HG02981 (cell line): Measurements from ENCODE around the gene SLC26A11.
A peak's percentile ranks its signal among the peaks of the same experiment; 100 is the strongest.

Experiments used
- ATAC-seq: cut with Tn5 transposase; IDR thresholded peaks from one replicate; pipeline ENCODE4 v1.9.1; 2021; ENCODE audit warnings: mild to moderate bottlenecking, moderate library complexity; ENCODE audit not compliant: unreplicated experiment

The SLC26A11 gene

DNA sequence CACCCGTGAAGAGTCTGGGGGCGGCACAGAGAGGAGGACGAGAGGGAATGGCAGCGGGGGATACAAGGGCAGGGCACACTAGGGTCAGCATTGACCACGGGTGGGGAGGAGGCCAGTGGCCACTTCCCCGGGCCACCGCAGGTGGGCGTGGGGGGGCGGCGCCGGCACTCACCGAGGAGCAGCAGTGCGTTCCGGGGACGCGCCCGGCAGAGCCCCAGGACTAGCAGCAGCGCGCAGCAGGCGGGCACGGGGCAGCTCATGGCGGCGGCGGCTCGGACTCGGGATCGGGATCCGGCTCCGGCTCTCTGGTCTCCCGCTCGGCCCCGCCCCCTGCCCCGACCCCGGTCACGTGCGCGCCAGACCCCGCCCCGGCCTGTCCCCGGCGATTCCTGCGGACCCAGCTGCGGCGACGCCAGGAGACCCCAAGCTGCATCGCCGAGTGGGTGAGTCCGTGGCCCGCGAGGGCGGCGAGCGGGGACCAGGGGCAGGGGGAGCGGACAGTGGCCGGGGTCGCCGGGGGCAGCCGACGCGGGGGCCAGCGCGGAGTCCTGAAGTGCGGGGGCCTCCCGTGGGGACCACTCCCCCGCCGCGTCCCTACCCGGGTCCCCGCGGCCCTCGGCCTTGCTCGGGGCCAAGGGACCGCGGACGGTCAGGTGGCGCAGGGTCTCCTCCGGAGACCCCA lies at the start of gene SLC26A11, which contains the start of gene SGSH:
SLC26A11 (plus strand) TSS at position 374 of the 682 bp plus-strand sequence. CDS start 1,134 bp downstream, outside the sequence.
SGSH (minus strand) TSS at position 280 of the 682 bp plus-strand sequence; CDS start at position 260, 20 bp downstream.
- peak; percentile 27 for ATAC-seq

DNA sequence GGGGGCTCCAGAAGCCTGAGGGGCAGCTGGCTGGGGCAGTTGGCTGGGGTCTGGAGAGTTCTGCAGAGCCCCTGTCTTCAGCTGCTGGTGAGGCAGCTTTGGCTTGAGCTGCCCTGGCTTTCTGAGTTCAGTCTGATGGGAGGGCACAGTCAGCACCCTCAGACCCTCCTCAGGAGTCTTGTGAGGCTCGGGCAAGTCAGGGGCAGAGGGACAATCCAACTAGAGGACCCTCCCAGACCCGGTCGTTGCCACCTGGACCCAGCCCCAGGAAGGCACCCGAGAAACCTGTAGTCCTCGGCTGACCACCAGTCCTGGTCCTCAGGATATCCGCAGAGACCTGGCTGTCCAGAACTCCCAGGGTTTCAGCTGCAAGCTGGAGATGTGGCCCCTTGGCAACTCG lies 48.5 kb upstream of the SLC26A11 start:
- no peak for ATAC-seq

DNA sequence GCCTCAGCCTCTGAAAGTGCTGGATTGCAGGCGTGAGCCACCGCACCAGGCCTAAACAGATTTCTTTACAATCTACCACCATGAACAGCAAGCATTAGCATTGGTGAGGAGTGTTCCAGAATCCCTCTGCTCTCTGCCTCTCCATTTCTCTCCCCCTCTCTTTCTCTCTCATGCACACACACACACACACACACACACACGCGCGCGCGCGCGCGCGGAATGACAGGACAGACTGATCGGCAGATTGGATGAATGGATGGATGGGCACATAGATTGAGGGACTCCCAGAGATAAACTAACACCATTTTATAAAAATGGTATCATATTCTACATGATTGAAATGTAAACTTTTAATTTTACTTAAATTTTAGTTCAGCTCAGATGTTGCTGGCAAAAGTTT lies 47.1 kb upstream of the SLC26A11 start:
- ATAC-seq = no peak

DNA sequence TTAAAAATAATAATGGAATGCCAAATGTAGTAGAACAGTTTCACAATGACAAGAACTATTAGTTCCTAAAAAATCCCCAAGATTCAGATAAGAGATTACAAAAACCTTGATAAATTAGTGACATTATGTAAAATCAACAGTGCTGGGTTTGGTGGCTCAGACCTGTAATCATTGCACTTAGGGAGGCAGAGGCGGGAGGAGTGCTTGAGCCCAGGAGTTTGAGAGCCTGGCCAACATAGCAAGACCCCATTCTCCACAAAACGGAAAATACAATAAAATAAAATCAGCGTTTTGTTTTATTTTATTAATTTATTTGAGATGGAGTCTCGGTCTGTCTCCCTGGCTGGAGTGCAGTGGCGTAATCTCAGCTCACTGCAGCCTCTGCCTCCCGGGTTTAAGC lies 46.3 kb upstream of the SLC26A11 start:
- no peak for ATAC-seq

DNA sequence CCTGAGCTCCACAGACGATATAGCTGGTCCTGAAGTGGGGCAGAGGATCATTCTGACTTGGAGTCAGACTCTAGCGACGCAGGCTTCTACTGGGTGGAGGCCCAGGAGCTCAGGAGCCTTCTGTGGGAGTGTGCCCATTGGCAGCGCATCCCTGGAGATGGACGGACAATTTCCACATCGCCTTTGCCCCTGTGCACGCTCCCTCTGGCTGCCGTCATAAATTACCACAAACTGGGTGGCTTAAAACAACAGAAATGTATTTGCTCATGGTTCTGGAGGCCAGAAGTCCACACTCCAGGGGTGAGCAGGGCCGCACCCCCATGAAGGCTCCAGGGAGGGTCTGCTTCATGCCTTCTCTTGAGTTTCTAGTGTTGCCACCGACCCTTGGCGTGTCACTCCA lies 43.5 kb upstream of the SLC26A11 start:
- no peak for ATAC-seq

DNA sequence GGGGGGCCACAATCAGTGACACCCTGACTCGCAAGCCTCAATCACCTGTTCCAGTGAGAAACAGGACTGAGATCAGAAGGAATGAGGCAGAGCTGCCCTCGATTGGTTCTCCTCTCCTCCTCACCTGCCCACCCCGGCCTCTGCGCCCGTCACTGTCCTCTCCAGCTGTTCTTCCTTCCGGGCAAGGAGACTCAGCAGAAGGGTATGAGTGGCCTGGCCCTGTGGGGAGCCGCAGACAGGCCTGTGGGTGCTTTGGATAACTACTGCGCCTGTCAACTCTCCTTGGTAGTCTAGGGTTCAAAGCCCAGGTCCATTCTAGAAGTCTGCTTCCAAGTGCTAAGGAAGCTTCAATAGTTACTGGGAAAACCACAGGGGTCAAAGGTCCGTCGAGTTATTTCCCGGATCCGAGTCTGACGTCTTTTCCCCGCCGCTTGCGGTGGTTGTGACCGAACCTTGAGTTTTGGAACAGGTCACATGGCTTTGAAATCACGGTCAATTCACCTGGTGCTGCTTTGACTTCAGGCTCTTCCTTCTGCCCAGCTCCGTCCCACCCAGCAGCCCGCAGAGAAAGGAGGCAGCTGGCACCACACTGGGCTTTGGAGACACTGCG lies 42.1 kb upstream of the SLC26A11 start:
- ATAC-seq = no peak

DNA sequence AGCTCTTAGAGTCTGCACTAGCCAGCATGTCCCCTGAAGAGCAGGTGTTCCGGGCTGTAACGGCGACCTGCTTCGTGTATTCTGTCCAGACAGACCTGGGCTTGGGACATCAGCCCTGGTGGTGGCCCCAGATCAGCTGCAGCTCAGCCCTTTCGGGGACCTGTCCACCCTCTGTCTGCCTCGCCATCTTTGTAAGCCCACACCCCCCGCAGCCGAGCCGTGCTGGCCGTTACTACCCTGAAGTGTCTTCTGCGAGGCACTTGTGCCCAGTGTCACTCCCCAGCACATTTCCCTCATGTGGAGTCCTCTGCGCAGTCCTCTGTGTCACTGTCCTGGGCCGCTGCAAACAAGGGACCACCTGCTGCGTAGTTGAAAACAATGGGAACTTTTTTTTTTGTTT lies 40.0 kb upstream of the SLC26A11 start:
- no peak for ATAC-seq

DNA sequence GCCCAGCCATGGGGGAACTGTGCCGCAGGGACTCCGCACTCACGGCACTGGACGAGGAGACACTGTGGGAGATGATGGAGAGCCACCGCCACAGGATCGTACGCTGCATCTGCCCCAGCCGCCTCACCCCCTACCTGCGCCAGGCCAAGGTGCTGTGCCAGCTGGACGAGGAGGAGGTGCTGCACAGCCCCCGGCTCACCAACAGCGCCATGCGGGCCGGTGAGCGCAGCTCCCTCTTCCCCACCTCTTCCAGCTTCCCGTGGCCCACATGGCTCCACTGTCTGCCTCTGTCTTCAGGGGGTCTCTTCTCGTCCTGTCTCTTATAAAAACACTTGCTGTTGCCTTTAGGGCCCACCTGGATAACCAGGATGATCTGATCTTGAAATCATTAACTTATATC lies 38.8 kb upstream of the SLC26A11 start:
- no peak for ATAC-seq

DNA sequence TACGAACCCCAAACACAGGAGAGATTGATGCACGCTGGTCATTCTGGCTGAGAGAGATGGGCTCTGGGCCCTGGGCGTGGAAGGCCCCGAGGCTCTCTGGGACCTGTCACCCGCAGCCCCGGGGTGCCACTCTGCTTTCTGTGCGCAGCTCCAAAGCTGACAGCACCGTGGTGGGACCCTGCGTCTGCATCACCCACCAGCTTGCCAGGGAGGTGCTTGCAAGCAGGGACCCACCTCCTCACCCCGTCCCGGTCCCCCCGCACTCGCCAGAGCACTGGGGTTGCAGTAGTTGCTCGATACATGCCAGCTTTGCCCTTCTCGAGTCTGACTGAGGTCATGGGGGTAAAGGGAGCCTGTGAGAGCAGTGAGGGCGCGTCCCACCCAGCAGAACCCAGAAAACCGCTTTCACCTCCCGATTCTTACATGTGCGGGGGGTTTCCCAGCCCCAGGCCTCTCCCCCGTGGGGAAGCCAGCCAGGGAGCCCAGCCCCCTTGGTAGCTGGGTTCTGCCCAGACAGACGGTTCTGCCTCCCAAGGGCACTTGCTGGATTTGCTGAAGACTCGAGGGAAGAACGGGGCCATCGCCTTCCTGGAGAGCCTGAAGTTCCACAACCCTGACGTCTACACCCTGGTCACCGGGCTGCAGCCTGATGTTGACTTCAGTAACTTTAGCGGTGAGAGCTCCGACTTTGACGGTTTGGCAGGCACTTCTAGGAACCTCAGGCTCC lies 37.9 kb upstream of the SLC26A11 start:
- ATAC-seq = no peak

DNA sequence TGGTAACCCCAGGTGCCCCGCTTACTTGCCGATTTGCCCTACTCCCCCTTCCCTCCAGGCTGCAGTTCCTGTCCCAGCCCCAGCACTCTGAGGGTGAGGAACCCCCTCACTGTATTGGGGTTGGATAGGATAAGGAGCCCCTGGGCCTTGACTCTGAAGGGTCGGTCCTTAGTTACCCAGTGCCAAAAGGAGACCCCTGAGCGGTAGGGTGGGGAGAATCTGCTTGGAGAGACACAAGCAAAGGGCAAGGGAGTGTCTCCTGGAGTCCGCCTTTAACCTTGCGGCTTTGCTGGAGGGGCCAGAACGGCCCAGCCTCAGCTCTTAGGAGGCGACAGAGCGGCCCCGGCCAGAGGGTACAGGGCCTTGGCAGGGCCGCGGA lies 37.4 kb upstream of the SLC26A11 start:
- ATAC-seq = no peak

DNA sequence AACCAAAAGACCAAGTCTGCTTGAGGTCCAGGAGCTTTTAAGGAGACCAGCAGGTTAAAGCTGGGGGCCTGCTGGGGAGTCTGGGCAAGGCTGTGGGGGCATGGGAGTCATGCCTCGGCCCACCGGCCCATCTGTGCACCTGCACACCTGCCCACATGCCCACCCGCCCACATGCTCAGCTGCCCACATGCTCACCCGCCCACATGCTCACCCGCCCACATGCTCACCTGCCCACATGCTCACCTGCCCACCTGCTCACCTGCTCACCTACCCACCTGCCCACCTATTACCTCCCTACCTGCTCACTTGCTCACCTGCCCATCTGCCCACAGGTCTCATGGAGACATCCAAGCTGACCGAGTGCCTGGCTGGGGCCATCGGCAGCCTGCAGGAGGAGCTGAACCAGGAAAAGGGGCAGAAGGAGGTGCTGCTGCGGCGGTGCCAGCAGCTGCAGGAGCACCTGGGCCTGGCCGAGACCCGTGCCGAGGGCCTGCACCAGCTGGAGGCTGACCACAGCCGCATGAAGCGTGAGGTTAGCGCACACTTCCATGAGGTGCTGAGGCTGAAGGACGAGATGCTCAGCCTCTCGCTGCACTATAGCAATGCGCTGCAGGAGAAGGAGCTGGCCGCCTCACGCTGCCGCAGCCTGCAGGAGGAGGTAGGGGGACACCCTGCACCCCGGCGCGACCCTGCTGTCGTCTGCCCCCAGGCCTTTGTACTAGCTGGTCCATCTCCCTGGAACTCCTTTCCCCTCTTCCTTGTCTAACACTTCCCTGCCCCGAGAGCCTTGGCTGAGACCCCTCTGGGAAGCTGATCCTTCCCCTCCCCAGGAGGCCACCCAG lies 36.4 kb upstream of the SLC26A11 start:
- no peak for ATAC-seq

DNA sequence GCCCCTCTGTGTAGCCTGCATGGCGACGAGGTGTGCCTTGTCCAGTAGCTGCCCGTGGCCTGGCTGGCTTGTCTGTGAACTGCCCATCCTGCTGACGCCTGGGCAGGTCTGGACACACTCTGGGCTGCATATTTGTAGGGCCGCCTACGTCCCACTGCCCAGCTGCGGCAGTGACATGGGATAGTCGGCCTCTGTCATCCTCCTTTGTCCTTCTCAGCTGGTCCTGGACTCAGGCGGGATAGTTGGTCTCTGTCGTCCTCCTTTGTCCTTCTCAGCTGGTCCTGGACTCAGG lies 35.9 kb upstream of the SLC26A11 start:
- no peak for ATAC-seq

DNA sequence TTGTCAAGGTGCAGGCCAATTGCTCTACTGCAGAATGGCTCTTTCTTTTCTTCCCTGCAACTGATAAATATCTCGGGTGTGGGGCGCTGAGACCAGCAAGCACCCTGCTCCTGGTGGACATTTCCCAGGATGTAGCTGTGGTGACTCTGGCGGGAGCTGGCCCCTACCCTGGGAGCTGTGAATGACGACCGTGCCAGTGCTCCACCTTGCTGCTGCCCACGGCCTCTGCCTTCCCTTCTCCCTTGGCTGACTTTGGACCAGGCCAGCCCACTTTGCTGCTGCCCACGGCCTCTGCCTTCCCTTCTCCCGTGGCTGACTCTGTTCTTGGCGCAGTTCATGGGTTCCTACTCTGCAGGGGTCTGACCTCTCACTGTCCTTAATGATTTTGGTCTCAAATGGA lies 34.3 kb upstream of the SLC26A11 start:
- ATAC-seq = no peak

DNA sequence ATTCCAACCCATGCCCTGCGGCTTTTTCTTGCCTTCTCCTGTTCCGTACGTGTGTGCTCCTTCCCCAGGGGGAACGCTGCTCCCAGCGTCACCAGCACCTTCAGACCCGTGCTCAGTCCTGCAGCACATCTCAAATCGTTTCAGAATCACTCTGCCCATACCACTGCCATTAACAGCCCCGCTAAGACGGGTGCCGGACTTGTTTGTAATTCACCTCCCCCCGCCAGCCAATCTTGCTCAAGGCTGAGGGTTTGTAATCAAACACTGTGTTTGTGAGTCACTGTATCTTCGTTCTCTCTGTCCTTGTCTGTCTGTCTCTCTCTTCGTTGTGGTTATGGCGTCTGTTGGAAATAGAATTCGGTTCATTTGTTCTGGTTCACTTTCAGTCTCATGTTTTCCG lies 33.1 kb upstream of the SLC26A11 start:
- ATAC-seq = no peak

DNA sequence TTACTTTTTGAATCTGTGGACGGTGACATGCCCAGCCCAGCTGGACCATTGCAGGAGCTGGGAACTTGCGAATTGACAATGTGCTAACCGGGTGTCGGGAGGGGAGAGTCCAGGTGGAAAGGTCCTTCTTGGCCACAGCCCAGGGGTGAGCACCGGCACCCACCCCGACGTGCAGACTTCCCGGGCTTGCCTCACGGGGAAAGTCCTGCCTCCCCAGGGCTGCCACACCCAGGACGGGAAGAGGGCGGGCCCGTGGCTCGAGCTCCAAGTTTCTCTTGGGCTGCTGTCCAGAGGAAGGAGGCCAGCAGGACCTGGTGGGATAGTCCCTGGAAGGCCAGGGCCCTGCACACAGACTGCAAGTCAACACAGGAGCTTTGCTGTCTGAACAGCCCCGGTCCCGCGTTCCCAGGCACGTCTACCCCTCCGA lies 32.7 kb upstream of the SLC26A11 start:
- ATAC-seq = no peak

DNA sequence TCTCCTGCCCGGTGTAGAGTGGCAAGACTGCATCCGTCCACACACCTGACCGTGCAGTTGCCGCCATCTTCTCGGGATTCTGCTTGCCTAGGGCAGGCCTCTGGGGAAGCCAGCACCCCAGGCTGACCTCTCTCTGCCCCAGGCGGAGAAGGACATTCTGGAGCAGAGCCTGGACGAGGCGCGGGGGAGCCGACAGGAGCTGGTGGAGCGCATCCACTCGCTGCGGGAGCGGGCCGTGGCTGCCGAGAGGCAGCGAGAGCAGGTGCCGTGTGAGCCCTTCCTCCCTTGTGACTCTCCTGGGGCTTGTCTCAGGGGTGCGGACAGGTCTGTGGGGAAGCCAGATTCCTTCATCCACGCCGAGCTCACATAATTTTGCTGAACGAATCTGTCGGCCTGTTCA lies 30.6 kb upstream of the SLC26A11 start:
- ATAC-seq = no peak

DNA sequence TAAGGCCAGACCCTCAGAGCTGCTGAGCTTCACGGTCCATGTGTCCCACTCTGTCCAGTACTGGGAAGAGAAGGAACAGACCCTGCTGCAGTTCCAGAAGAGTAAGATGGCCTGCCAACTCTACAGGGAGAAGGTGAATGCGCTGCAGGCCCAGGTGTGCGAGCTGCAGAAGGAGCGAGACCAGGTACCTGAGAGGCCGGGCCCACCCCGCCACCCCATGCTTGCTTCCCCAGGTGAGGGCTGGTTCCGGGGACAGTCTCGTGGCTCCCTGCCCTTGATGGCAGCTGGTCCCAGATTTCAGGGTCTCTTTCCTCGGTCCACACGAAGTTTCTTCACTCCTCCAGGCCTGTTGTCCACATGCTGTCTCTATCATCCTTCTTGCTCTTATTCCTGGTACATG lies 29.5 kb upstream of the SLC26A11 start:
- no peak for ATAC-seq

DNA sequence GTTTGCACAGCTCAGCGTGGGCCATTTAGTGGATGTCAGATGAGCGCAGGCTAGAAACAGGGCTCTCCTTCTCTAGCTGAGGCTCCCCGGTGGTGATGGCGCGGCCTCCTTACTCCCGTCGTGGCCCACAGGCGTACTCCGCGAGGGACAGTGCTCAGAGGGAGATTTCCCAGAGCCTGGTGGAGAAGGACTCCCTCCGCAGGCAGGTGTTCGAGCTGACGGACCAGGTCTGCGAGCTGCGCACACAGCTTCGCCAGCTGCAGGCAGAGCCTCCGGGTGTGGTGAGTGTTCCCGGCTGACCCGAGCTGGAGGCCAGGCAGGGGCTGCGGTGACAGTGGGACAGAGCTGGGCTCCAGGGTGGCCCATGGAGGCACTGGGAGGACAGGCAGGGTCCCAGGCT lies 29.0 kb upstream of the SLC26A11 start:
- no peak for ATAC-seq

DNA sequence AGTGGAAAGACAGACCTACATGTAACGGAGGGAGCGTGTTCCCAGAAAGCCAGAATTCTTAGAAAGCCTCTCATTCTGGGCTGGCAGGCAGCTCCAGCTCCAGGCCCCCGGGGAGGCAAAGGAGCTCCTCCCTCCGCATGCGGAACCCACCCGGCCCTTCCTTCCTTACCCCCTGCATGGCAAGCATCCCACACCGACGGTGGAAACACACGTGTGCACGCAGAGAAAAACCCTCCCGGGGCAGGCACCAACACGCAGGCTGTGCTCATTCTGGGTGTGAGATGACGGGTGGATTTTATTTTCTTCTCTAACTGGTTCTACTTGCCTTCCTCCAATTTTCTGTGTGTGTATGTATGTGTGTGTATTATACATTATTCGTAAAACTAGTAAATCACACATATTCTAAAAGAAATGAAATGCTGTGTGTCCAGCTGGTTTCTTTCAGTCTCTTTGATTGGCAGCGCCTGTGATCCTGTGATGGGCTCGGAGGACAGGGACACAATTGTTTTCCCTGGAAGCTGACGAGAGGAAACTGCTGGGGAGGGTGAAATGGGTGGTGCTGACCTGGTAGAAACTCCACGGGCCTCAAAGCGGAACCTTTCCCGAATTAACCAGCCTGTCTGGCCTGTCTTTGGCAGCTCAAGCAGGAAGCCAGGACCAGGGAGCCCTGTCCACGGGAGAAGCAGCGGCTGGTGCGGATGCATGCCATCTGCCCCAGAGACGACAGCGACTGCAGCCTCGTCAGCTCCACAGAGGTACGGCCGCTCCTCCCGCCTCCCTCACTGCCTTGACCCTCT lies 28.2 kb upstream of the SLC26A11 start:
- no peak for ATAC-seq

DNA sequence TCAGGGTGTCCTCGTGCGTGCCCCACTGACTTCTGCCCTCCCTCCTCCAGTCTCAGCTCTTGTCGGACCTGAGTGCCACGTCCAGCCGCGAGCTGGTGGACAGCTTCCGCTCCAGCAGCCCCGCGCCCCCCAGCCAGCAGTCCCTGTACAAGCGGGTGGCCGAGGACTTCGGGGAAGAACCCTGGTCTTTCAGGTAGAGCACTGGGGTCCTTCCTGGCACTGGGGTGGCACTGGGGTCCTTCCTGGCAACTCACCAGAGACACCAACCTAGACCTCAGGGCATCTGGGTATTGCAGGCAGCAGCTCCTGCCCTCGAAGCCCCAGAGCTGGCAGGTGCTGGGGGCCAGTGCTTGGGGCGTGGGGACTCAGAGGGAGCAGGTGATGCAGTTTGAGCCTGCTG lies 25.1 kb upstream of the SLC26A11 start:
- ATAC-seq = no peak
